Pancreas (tissue), 10 donors: ENCODE results near the gene KCNC4. TPM values are rescaled to one million over a fixed set of nuclear protein-coding genes. Genes with fewer than 3 reads are reported as not detected.

Source experiments
- ATAC-seq, 4 donors: fragments of 200-7000 bp; cut with Tn5 transposase; one replicate each; pipeline versions ENCODE4 v1.8.0 to v1.9.1; 2020; ENCODE audit warnings: mild to moderate bottlenecking in 4 of 4, moderate library complexity in 4 of 4
- DNase-seq, 6 donors: peaks; one replicate each; pipeline ENCODE4 v3.0.0-alpha.2; 2020
- FAIRE-seq: peaks from 2 replicates; lab custom pipeline; 2012; peaks lifted over from hg19 to GRCh38; lab: Jason Lieb, UNC
- H3K27ac ChIP-seq, 4 donors: fragments of 200-600 bp; sonication (generic); 1 replicate in 3 of 4; 2 replicates in 1 of 4; pipeline versions ENCODE4 v1.5.0 to v1.8.0; 2020
- H3K27me3 ChIP-seq, 4 donors: fragments of 200-600 bp; one replicate each; pipeline ENCODE4 v1.8.0; 2021
- H3K36me3 ChIP-seq, 3 donors: fragments of 200-600 bp; sonication (generic) in 1 of 3; one replicate each; pipeline versions ENCODE4 v1.5.0 to v1.8.0; 2020 to 2021
- H3K4me1 ChIP-seq, 3 donors: fragments of 200-600 bp; one replicate each; pipeline ENCODE4 v1.8.0; 2021
- H3K4me3 ChIP-seq, 4 donors: fragments of 200-600 bp; sonication (generic) in 2 of 4; one replicate each; pipeline versions ENCODE4 v1.5.0 to v1.8.0; 2020 to 2021
- H3K9me3 ChIP-seq, 4 donors: fragments of 200-600 bp; one replicate each; pipeline ENCODE4 v1.8.0; 2021
- CTCF ChIP-seq, 4 donors: fragments of 200-600 bp; sonication (generic) in 3 of 4; IDR thresholded peaks; one replicate each; pipeline versions ENCODE4 v1.5.0 to v1.8.0; 2021; ENCODE audit warnings: antibody characterized with exemption in 4 of 4
- WGBS, 2 donors: extraction: QIAGEN DNeasy Blood & Tissue Kit; methylation state at CpG; one replicate each; pipeline ENCODE4 v1.1.7; 2013; 5-methylcytosine and 5-hydroxymethylcytosine counted together
- intact Hi-C, 3 donors: fragments of 100-400 bp; cut with DNase I; formaldehyde crosslinking; loops; one replicate each; pipeline versions ENCODE4 v1.11.1 to v1.14.2; 2022
- polyA plus RNA-seq, 2 donors: library from polyadenylated mRNA; stranded (reverse); fragments of 200-250 nt; gene quantifications; one replicate each; pipeline ENCODE4 v1.2.3, GENCODE V29; 2013
- total RNA-seq, 6 donors: library from RNA; stranded (reverse); fragmentation: NEBNext Ultra II Directional in 4 of 6; extraction: Animal tissue kit (Norgen Biotek cat#: 25700) in 4 of 6; gene quantifications; one replicate each; pipeline versions ENCODE4 v1.2.1 to v1.2.4, GENCODE V29; 2021 to 2023
- donor health status: healthy with polysubstance abuse.
- donor health status: DM: no; HTN: no; CAD: no; lungs with moderate emphysema.
- donor health status: DM: no; HTN: no; CAD: no.
- donor health status: control.
- donor health status: control.
- donor health status: Bipolar disorder and iron deficiency.
- donor health status: DM: yes; HTN: yes; CAD: no.
- donor health status: DM: no; HTN: no; CAD: no.
- donor health status: DM: no; HTN: no; CAD: no.
- donor health status: DM: yes; HTN: yes; CAD: no.

KCNC4 gene
- total and polyA plus RNA-seq, 8 donors = 5.4 to 18.6 (median 9.5) TPM

- DNase-seq = no peak
- no peaks in the 10 kb centered on the region for H3K4me1 ChIP-seq
- H3K36me3 ChIP-seq = no peaks in the 10 kb centered on the region
- TF ChIP-seq CTCF (IDR thresholded peaks at IDR 0.05) = no peak
- intact Hi-C loops = no loop called here
- H3K27ac ChIP-seq = no peak overlapping the region
- 70 to 99% methylated on average over 2 of the region's 2 CpGs for WGBS, 2 donors
- H3K27me3 ChIP-seq = no peaks in the 10 kb centered on the region
- no peak for ATAC-seq
- no peaks in the 10 kb centered on the region for H3K9me3 ChIP-seq
- no peak overlapping the region for H3K4me3 ChIP-seq
- no peak for FAIRE-seq
These were observed 40.6 kb downstream of the KCNC4 start for GRCh38 chr1:110250749-110251148.

GRCh38 chr1:110253213-110253612 is 43.1 kb downstream of the KCNC4 start:
- no peak overlapping the region for H3K27ac ChIP-seq
- no peak for TF ChIP-seq CTCF (IDR thresholded peaks at IDR 0.05)
- DNase-seq = no peak
- H3K4me1 ChIP-seq = no peaks in the 10 kb centered on the region
- no peak for FAIRE-seq
- 86 to 96% methylated on average over 1 of the region's 1 CpG for WGBS, 2 donors
- no peaks in the 10 kb centered on the region for H3K9me3 ChIP-seq
- no peaks in the 10 kb centered on the region for H3K36me3 ChIP-seq
- H3K27me3 ChIP-seq = no peaks in the 10 kb centered on the region
- intact Hi-C loops = no loop called here
- ATAC-seq = no peak
- no peak overlapping the region for H3K4me3 ChIP-seq

GRCh38 chr1:110254604-110255391 is 44.7 kb downstream of the KCNC4 start:
- FAIRE-seq (no peak), ATAC-seq (no peak), DNase-seq (no peak)
- H3K36me3 ChIP-seq = no peaks in the 10 kb centered on the region
- H3K27me3 ChIP-seq = no peaks in the 10 kb centered on the region
- no peaks in the 10 kb centered on the region for H3K9me3 ChIP-seq
- no peak for TF ChIP-seq CTCF (IDR thresholded peaks at IDR 0.05)
- no peaks in the 10 kb centered on the region for H3K4me1 ChIP-seq
- intact Hi-C loops = no loop called here
- WGBS, 2 donors = 68 to 76% methylated on average over 6 of the region's 6 CpGs
- H3K27ac ChIP-seq = no peak overlapping the region
- no peak overlapping the region for H3K4me3 ChIP-seq

- 63 to 72% methylated on average over 4 of the region's 4 CpGs for WGBS, 2 donors
- Histone ChIP-seq H3K9me3 (no peaks in the 10 kb centered on the region), H3K4me1 (no peaks in the 10 kb centered on the region), H3K4me3 (no peak overlapping the region), H3K36me3 (no peaks in the 10 kb centered on the region), H3K27ac (no peak overlapping the region), H3K27me3 (no peaks in the 10 kb centered on the region)
- TF ChIP-seq CTCF (IDR thresholded peaks at IDR 0.05) = no peak
- no peak for DNase-seq
- FAIRE-seq = no peak
- intact Hi-C loops = no loop called here
- ATAC-seq = peak in 2 of 4 donors; percentile 68 to 78
These were observed 45.3 kb downstream of the KCNC4 start for GRCh38 chr1:110255392-110255787.

- H3K36me3 ChIP-seq = no peaks in the 10 kb centered on the region
- H3K27me3 ChIP-seq = no peaks in the 10 kb centered on the region
- H3K9me3 ChIP-seq = no peaks in the 10 kb centered on the region
- FAIRE-seq (no peak), ATAC-seq (no peak), DNase-seq (no peak)
- WGBS, 2 donors = 64 to 67% methylated on average over 2 of the region's 2 CpGs
- H3K4me1 ChIP-seq = no peaks in the 10 kb centered on the region
- no peak overlapping the region for H3K27ac ChIP-seq
- no peak for TF ChIP-seq CTCF (IDR thresholded peaks at IDR 0.05)
- no peak overlapping the region for H3K4me3 ChIP-seq
- intact Hi-C loops = no loop called here
These were observed 48.6 kb downstream of the KCNC4 start for GRCh38 chr1:110258734-110259133.
